Measurements from ENCODE around the gene DRG2.

DNA sequence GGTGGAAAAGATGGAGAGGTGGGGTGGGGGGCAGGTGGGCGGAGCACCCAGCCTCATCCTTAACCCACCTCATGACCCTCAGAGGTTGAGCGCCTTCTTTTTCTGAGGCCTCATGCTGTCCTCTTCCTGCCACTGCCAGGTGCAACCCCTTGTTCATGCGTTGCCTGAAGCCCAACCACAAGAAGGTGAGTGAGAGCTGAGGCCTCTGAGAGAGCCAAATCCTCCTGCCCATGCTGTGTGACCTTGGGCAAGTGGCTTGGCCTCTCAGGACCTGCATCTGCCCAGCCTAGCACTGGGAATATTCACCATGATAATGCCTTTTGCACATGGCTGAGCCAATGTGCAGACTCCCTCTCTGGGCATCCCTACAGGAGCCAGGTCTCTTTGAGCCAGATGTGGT is 52.9 kb downstream of the DRG2 start:
- TF ChIP-seq, protein P1, sequence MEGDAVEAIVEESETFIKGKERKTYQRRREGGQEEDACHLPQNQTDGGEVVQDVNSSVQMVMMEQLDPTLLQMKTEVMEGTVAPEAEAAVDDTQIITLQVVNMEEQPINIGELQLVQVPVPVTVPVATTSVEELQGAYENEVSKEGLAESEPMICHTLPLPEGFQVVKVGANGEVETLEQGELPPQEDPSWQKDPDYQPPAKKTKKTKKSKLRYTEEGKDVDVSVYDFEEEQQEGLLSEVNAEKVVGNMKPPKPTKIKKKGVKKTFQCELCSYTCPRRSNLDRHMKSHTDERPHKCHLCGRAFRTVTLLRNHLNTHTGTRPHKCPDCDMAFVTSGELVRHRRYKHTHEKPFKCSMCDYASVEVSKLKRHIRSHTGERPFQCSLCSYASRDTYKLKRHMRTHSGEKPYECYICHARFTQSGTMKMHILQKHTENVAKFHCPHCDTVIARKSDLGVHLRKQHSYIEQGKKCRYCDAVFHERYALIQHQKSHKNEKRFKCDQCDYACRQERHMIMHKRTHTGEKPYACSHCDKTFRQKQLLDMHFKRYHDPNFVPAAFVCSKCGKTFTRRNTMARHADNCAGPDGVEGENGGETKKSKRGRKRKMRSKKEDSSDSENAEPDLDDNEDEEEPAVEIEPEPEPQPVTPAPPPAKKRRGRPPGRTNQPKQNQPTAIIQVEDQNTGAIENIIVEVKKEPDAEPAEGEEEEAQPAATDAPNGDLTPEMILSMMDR (IDR thresholded peaks at IDR 0.05; ENCODE audit: extremely low read depth in 1 of 2, insufficient read depth in 1 of 2, low read depth in 1 of 2, low read length in 2 of 2) = no peak
- TF ChIP-seq POLR2AphosphoS5 (IDR thresholded peaks at IDR 0.05; ENCODE audit: insufficient read depth, low read depth, low read length) = no peak
- no peak for TF ChIP-seq POLR2A (IDR thresholded peaks at IDR 0.05; ENCODE audit: low read depth, low read length)
- TF ChIP-seq JUN (IDR thresholded peaks at IDR 0.05; ENCODE audit: borderline replicate concordance, insufficient read depth, insufficient read length, low read depth) = no peak
- TF ChIP-seq EZH2 (IDR thresholded peaks at IDR 0.05; ENCODE audit: borderline replicate concordance, low read depth, low read length, severe bottlenecking) = no peak
